NB4 (cell line): ENCODE measurements around the gene FAM3C.

Experiments
- CTCF ChIP-seq: IDR thresholded peaks from one replicate; pipeline ENCODE4 v1.5.1; 2012; ENCODE audit warnings: low read depth, low read length
- MAX ChIP-seq: IDR thresholded peaks from 2 replicates; pipeline ENCODE4 v1.6.1; 2011; ENCODE audit warnings: low read depth, low read length
- POLR2A ChIP-seq: IDR thresholded peaks from 2 replicates; pipeline ENCODE4 v1.6.1; 2011; ENCODE audit warnings: mild to moderate bottlenecking; ENCODE audit not compliant: insufficient read length; ENCODE audit errors: extremely low read depth

GRCh38 chr7:121306565-121306964 lies 89.5 kb downstream of the FAM3C start:
- no peak for TF ChIP-seq CTCF
- TF ChIP-seq MAX: no peak
- TF ChIP-seq POLR2A: no peak
